Right lobe of liver (tissue), 6 donors: Measurements from ENCODE around the gene BMX. TPM values are rescaled to one million over a fixed set of nuclear protein-coding genes. Genes with fewer than 3 reads are reported as not detected.
A peak's percentile ranks its signal among the peaks of the same experiment; 100 is the strongest.

Experiments
- ATAC-seq, 4 donors: fragments of 200-7000 bp; cut with Tn5 transposase; one replicate each; pipeline ENCODE4 v1.9.1; 2020; ENCODE audit warnings: mild to moderate bottlenecking in 4 of 4, moderate library complexity in 4 of 4
- DNase-seq, 3 donors: peaks; one replicate each; pipeline ENCODE4 v3.0.0-alpha.2; 2020
- H3K27ac ChIP-seq, 3 donors: fragments of 200-600 bp; one replicate each; pipeline ENCODE4 v1.8.0; 2022
- H3K27me3 ChIP-seq, 2 donors: fragments of 200-600 bp; one replicate each; pipeline ENCODE4 v1.8.0; 2022
- H3K36me3 ChIP-seq, 4 donors: fragments of 200-600 bp; sonication (generic) in 1 of 4; one replicate each; pipeline versions ENCODE4 v1.5.1 to v1.8.0; 2017 to 2022; ENCODE audit warnings: control low read depth in 1 of 4
- H3K4me1 ChIP-seq, 4 donors: fragments of 200-600 bp; sonication (generic) in 1 of 4; one replicate each; pipeline versions ENCODE4 v1.5.1 to v1.8.0; 2017 to 2022; ENCODE audit warnings: control low read depth in 1 of 4
- H3K4me3 ChIP-seq, 3 donors: fragments of 200-600 bp; one replicate each; pipeline ENCODE4 v1.8.0; 2022
- H3K9me3 ChIP-seq, 4 donors: fragments of 200-600 bp; sonication (generic) in 1 of 4; one replicate each; pipeline versions ENCODE4 v1.5.1 to v1.8.0; 2017 to 2022; ENCODE audit warnings: control low read depth in 1 of 4
- CTCF ChIP-seq, 4 donors: fragments of 200-600 bp in 3 of 4; fragments of 450-650 bp in 1 of 4; IDR thresholded peaks; one replicate each; pipeline versions ENCODE4 v1.5.1 to v1.8.0; 2016 to 2022; ENCODE audit warnings: antibody characterized with exemption in 4 of 4, mild to moderate bottlenecking in 2 of 4
- POLR2A ChIP-seq: fragments of 450-650 bp; IDR thresholded peaks from one replicate; pipeline ENCODE4 v1.6.1; 2017; ENCODE audit warnings: antibody characterized with exemption, mild to moderate bottlenecking
- whole genome bisulfite sequencing: methylation state at CpG from one replicate; pipeline ENCODE4 v1.1.6; 2018; ENCODE audit warnings: low coverage, low lambda C conversion rate; ENCODE audit not compliant: insufficient coverage; ENCODE audit errors: missing lambda C conversion rate; 5-methylcytosine and 5-hydroxymethylcytosine counted together
- intact Hi-C, 2 donors: fragments of 100-400 bp; cut with DNase I; formaldehyde crosslinking; loops; one replicate each; pipeline versions ENCODE4 v1.11.2 to v1.14.1; 2022
- total RNA-seq, 6 experiments: library from RNA; depleted of rRNA in 2 of 6; stranded (reverse); fragments of >200 nt in 2 of 6; fragmentation: NEBNext Ultra II Directional in 3 of 6; extraction: Animal tissue kit (Norgen Biotek cat#: 25700) in 3 of 6; gene quantifications; one replicate each; pipeline versions ENCODE4 v1.1.0 to v1.2.4, GENCODE V29; 2016 to 2023
- donor health status: DM: no; HTN: yes; CAD: no.
- donor health status: DM: no; HTN: no; CAD: no.
- donor health status: DM: no; HTN: no; CAD: no.
- donor health status: DM: no; HTN: yes; CAD: no.
- donor health status: DM: no; HTN: yes; CAD: no.

BMX gene
- total RNA-seq, 6 experiments from 2014 or later: 0.33 to 1.7 (median 0.45) TPM

DNA sequence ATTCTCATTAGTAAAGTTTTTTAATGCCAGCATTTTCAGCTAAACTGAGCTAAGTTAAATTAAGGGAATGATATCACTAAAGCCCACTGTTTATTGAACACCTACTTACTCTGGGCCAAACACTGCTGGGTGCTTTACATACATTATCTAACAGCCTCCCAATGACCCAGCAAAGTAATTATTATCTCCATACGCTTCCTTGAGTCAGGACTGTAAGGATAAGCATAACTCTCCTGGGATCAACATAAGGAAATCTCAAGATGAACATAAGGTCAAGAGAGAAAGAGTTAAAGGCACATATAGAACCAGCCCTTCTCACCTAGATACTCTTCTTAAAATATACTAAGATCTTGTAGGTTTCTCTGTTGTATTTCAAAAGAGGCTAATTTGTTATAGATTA lies 13.7 kb downstream of the BMX start:
- Histone ChIP-seq H3K27me3 (peaks cover 0 to 3% of the 10 kb centered on the region in 2 donors), H3K4me3 (no peak overlapping the region), H3K36me3 (no peaks in the 10 kb centered on the region), H3K27ac (no peak overlapping the region), H3K9me3 (no peaks in the 10 kb centered on the region), H3K4me1 (no peaks in the 10 kb centered on the region)
- 33% methylated on average over 1 of the region's 1 CpG for WGBS
- DNase-seq (no peak), ATAC-seq (no peak)
- no peak for TF ChIP-seq POLR2A
- TF ChIP-seq CTCF (IDR thresholded peaks at IDR 0.05): no peak
- intact Hi-C loops: no loop called here

DNA sequence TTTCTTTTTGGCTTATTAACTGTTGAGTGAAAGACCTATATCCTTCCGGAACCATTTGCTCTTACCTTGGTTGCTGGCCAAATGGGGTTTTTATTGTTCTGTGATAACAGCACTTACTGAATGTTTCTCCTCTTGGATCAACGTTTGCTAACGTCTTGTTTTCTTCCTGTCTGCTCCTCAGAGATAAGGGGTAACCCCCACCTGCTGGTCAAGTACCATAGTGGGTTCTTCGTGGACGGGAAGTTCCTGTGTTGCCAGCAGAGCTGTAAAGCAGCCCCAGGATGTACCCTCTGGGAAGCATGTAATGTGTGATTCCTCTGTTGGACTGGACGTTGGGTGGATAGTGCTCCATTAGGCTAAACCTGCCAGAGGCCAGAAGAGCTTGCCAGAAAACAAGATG lies 15.3 kb downstream of the BMX start:
- Histone ChIP-seq H3K27ac (no peak overlapping the region), H3K36me3 (no peaks in the 10 kb centered on the region), H3K9me3 (no peaks in the 10 kb centered on the region), H3K4me1 (no peaks in the 10 kb centered on the region), H3K4me3 (no peak overlapping the region), H3K27me3 (no peaks in the 10 kb centered on the region)
- ATAC-seq (peak in 3 of 4 donors; percentile 22 to 68 (median 58)), DNase-seq (no peak)
- 30% methylated on average over 6 of the region's 6 CpGs for WGBS
- intact Hi-C loops: no loop called here
- no peak for TF ChIP-seq CTCF (IDR thresholded peaks at IDR 0.05)
- TF ChIP-seq POLR2A: no peak

DNA sequence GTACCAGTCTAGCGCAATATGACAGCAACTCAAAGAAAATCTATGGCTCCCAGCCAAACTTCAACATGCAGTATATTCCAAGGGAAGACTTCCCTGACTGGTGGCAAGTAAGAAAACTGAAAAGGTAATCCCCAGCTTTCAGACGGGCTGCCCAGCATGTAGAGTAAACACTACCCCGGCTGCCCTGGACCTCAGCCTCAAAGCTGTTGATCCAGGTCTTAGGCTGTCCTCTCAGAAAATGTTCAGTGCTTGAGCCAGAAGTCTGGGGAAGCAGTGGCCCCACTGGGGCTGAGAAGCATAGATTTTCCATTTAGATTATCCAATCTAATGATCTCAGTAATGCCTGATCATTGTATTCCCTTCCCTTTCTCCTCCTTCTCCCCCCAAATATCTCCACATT lies 21.9 kb downstream of the BMX start:
- H3K9me3 ChIP-seq: no peaks in the 10 kb centered on the region
- no peak for TF ChIP-seq POLR2A
- no peaks in the 10 kb centered on the region for H3K27me3 ChIP-seq
- 30% methylated on average over 2 of the region's 3 CpGs for WGBS
- H3K27ac ChIP-seq: no peak overlapping the region
- H3K4me1 ChIP-seq: no peaks in the 10 kb centered on the region
- intact Hi-C loops: no loop called here
- no peak for ATAC-seq
- H3K4me3 ChIP-seq: no peak overlapping the region
- no peak for DNase-seq
- H3K36me3 ChIP-seq: no peaks in the 10 kb centered on the region

DNA sequence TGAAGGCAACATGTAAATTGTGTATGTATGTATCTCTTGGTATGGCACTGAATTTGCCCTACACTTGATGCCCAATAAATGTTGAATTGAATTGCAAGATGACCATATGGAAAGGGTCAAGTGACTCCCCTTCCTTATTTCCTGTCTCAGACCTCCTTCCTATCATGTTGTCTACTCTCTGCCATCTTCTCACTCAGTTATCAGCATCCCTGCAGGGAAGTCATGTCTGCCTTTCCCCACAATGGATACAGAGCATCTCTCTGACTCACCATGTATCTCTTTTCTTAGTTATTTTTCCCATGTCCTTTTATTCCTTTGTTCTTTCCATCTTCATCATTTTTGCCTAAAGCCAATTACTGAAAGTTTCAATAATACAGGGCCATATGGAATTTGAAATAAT lies 22.5 kb downstream of the BMX start:
- Histone ChIP-seq H3K27me3 (no peaks in the 10 kb centered on the region), H3K4me1 (no peaks in the 10 kb centered on the region), H3K9me3 (no peaks in the 10 kb centered on the region), H3K36me3 (no peaks in the 10 kb centered on the region), H3K4me3 (no peak overlapping the region), H3K27ac (no peak overlapping the region)
- TF ChIP-seq POLR2A: no peak
- TF ChIP-seq CTCF (IDR thresholded peaks at IDR 0.05): no peak
- no peak for ATAC-seq
- no peak for DNase-seq
- intact Hi-C loops: no loop called here

GRCh38 chrX:15524417-15524816 lies 23.8 kb downstream of the BMX start:
- Histone ChIP-seq H3K4me3 (no peak overlapping the region), H3K9me3 (no peaks in the 10 kb centered on the region), H3K4me1 (no peaks in the 10 kb centered on the region), H3K27ac (no peak overlapping the region), H3K36me3 (no peaks in the 10 kb centered on the region), H3K27me3 (no peaks in the 10 kb centered on the region)
- intact Hi-C loops: no loop called here
- DNase-seq (no peak), ATAC-seq (peak in 3 of 4 donors; percentile 16 to 17 (median 17))
- TF ChIP-seq CTCF (IDR thresholded peaks at IDR 0.05) (no peak), POLR2A (no peak)
